Measurements from ENCODE around the gene TNKS2.
"Not testable (repeated sequence)": the region's sequence is repeated elsewhere in the genome, so short reads cannot be mapped to it uniquely, and the experiment has no call there.

TNKS2 gene

DNA sequence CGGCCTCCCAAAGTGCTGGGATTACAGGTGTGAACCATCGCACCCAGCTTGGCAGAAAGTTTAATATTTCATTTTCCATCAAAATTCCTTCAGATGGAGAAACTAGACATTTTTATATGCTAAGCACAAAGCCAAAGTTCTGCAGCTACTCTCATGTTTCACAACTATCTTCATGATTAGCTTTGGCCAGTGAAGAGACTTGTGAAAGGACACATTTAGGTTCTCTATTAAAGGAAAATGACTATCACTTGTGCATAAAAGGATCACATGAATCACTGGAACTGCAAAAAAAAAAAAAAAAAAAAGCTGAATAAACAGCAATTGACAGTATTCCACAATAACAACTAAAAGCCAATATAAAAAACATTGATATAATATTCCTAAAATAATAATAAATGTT, 94.8 kb downstream of the TNKS2 start:
- no peak for DNase-seq (ENCODE audit: low spot score)
- H3K27ac ChIP-seq = no peak overlapping the region
- TF ChIP-seq, protein P1, sequence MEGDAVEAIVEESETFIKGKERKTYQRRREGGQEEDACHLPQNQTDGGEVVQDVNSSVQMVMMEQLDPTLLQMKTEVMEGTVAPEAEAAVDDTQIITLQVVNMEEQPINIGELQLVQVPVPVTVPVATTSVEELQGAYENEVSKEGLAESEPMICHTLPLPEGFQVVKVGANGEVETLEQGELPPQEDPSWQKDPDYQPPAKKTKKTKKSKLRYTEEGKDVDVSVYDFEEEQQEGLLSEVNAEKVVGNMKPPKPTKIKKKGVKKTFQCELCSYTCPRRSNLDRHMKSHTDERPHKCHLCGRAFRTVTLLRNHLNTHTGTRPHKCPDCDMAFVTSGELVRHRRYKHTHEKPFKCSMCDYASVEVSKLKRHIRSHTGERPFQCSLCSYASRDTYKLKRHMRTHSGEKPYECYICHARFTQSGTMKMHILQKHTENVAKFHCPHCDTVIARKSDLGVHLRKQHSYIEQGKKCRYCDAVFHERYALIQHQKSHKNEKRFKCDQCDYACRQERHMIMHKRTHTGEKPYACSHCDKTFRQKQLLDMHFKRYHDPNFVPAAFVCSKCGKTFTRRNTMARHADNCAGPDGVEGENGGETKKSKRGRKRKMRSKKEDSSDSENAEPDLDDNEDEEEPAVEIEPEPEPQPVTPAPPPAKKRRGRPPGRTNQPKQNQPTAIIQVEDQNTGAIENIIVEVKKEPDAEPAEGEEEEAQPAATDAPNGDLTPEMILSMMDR (IDR thresholded peaks at IDR 0.05) = no peak
- H3K4me3 ChIP-seq = no peak overlapping the region

GRCh38 chr10:91894261-91894685, 96.0 kb downstream of the TNKS2 start:
- not testable (repeated sequence) for H3K27ac ChIP-seq; DNase-seq (ENCODE audit: low spot score); H3K4me3 ChIP-seq

DNA sequence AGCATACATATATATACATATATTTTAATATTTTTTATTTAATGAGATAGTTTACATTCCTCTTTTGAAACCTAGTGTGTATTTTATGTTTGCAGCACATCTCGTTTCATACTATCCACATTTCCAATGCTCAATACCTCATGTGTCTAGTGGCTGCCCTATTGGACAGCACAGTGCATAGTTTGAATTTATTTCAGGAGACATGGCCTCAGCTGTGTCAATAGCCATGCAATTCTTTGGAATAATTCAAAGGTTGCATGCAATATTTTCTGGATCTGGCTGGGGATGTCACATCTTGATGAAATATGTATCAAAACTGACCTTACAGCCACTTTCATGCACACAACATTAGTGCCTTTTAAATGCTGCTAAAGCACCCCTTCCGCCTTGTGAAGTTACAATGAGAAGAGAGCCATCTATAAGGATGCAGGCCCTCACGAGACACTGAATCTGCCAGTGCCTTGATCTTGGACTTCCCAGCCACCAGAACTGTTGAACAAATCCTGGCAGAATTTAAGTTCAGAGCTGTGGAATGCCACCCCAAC, 98.1 kb downstream of the TNKS2 start:
- Histone ChIP-seq H3K27ac (no peak overlapping the region), H3K4me3 (no peak overlapping the region)
- TF ChIP-seq, protein P1 (IDR thresholded peaks at IDR 0.05) = no peak
- DNase-seq (ENCODE audit: low spot score) = no peak

- TF ChIP-seq, protein P1 (IDR thresholded peaks at IDR 0.05) = no peak
- Histone ChIP-seq H3K4me3 (no peak overlapping the region), H3K27ac (no peak overlapping the region)
- no peak for DNase-seq (ENCODE audit: low spot score)
Observed at GRCh38 chr10:91897421-91897820, 99.2 kb downstream of the TNKS2 start.

- no peak for DNase-seq (ENCODE audit: low spot score)
- TF ChIP-seq, protein P1 (IDR thresholded peaks at IDR 0.05) = no peak
- H3K27ac ChIP-seq = peak overlapping the region in 1 of 2 donors; percentile 15
- H3K4me3 ChIP-seq = no peak overlapping the region
Observed at GRCh38 chr10:91901784-91902677, 103.8 kb downstream of the TNKS2 start.

GRCh38 chr10:91907033-91907594, 108.9 kb downstream of the TNKS2 start:
- peak overlapping the region; percentile 73 for H3K4me3 ChIP-seq
- TF ChIP-seq, protein P1 (IDR thresholded peaks at IDR 0.05) = no peak
- no peak for DNase-seq (ENCODE audit: low spot score)
- H3K27ac ChIP-seq = no peak overlapping the region

- Histone ChIP-seq H3K27ac (peak overlapping the region; percentile 58 to 79), H3K4me3 (peak overlapping the region; percentile 73)
- TF ChIP-seq, protein P1 (IDR thresholded peaks at IDR 0.05) = no peak
- DNase-seq (ENCODE audit: low spot score) = no peak
Observed at GRCh38 chr10:91907914-91908336, 109.7 kb downstream of the TNKS2 start.
